Endothelial cell of umbilical vein (primary cell): ENCODE results near the gene GRIA1.

Experiments used
- CTCF ChIP-seq, 2 donors: IDR thresholded peaks; 1 replicate in 1 of 2; 2 replicates in 1 of 2; pipeline ENCODE4 v1.5.1; 2011; ENCODE audit warnings: low read length in 2 of 2, mild to moderate bottlenecking in 2 of 2, moderate library complexity in 2 of 2, control low read depth in 1 of 2, inconsistent platforms in 1 of 2, low read depth in 1 of 2; ENCODE audit not compliant: insufficient read depth in 1 of 2; ENCODE audit errors: extremely low read depth in 1 of 2
- EZH2 ChIP-seq: IDR thresholded peaks from 2 replicates; pipeline ENCODE4 v1.6.1; 2012; ENCODE audit warnings: borderline replicate concordance, low read depth, mild to moderate bottlenecking, moderate library complexity, low read length, inconsistent platforms; ENCODE audit not compliant: severe bottlenecking
- MAX ChIP-seq: IDR thresholded peaks from 2 replicates; pipeline ENCODE4 v1.6.1; 2011; ENCODE audit not compliant: insufficient read depth, insufficient read length
- MYC ChIP-seq: IDR thresholded peaks from one replicate; pipeline ENCODE4 v1.6.1; 2011; ENCODE audit warnings: mild to moderate bottlenecking, low read depth, low read length
- POLR2A ChIP-seq: IDR thresholded peaks from 2 replicates; pipeline ENCODE4 v1.6.1; 2012; ENCODE audit warnings: low read depth, mild to moderate bottlenecking, control low read depth, low read length

- TF ChIP-seq CTCF (IDR thresholded peaks at IDR 0.05; ENCODE audit: extremely low read depth in 1 of 2, insufficient read depth in 1 of 2, low read depth in 1 of 2, low read length in 2 of 2), result no peak
- TF ChIP-seq EZH2, result no peak
- TF ChIP-seq POLR2A, result no peak
- TF ChIP-seq MYC, result no peak
- no peak for TF ChIP-seq MAX
Observed at GRCh38 chr5:153824909-153825308, 334.4 kb downstream of the GRIA1 start.
